AG04450 (cell line): ENCODE results near the gene BMP7. TPM values are rescaled to one million over a fixed set of nuclear protein-coding genes. Genes with fewer than 3 reads are reported as not detected.
"Not testable (repeated sequence)": the region's sequence is repeated elsewhere in the genome, so short reads cannot be mapped to it uniquely, and the experiment has no call there.

Source experiments
- CTCF ChIA-PET: fragments of 300-600, 350-600 bp; formaldehyde crosslinking; extraction: SDS; loops from one replicate; lab custom pipeline; 2022; ENCODE audit warnings: antibody characterized with exemption, inconsistent platforms; lab: Charles Lee
- POLR2A ChIA-PET: fragments of 350-600 bp; formaldehyde crosslinking; extraction: SDS; loops from one replicate; lab custom pipeline; 2021; ENCODE audit warnings: antibody characterized with exemption, inconsistent platforms; lab: Yijun Ruan, JAX
- DNase-seq: peaks from one replicate; pipeline ENCODE4 v3.0.0-alpha.2; 2011; ENCODE audit warnings: low read depth, low spot score
- H3K27ac ChIP-seq: one replicate; pipeline ENCODE4 v1.5.1; 2012; ENCODE audit warnings: low read depth, low read length, control low read depth
- H3K27me3 ChIP-seq: one replicate; pipeline ENCODE4 v1.6.0; 2012; ENCODE audit warnings: low read length; ENCODE audit not compliant: control insufficient read depth, insufficient read depth
- H3K4me3 ChIP-seq: 2 replicates; pipeline ENCODE4 v1.5.1; 2011; ENCODE audit warnings: mild to moderate bottlenecking, low read depth, low read length, control low read depth
- H3K9me3 ChIP-seq: 2 replicates; pipeline ENCODE4 v1.5.1; 2012; ENCODE audit warnings: low read length; ENCODE audit not compliant: control insufficient read depth, insufficient read depth
- CTCF ChIP-seq: IDR thresholded peaks from 2 replicates; pipeline ENCODE4 v1.5.1; 2011; ENCODE audit warnings: low read depth, low read length, control low read depth, inconsistent platforms
- polyA plus RNA-seq: library from polyadenylated mRNA; depleted of rRNA; stranded (reverse); fragments of >200 nt; gene quantifications from 2 replicates; pipeline ENCODE4 v1.2.3, GENCODE V29; 2011

BMP7 gene
- polyA plus RNA-seq, 1 experiment, result not detected

GRCh38 chr20:57243480-57244220 lies 22.8 kb downstream of the BMP7 start:
- DNase-seq, result no peak
- no peak for TF ChIP-seq CTCF
- Histone ChIP-seq H3K4me3 (no peak overlapping the region), H3K27ac (no peak overlapping the region), H3K9me3 (no peaks in the 10 kb centered on the region; the same call in 1 of the 2 replicates), H3K27me3 (no peaks in the 10 kb centered on the region)
- POLR2A ChIA-PET, result no interaction called here
- CTCF ChIA-PET, result no interaction called here

GRCh38 chr20:57242414-57242813 lies 24.0 kb downstream of the BMP7 start:
- CTCF ChIA-PET, result no interaction called here
- Histone ChIP-seq H3K4me3 (no peak overlapping the region), H3K27me3 (no peaks in the 10 kb centered on the region), H3K27ac (no peak overlapping the region), H3K9me3 (no peaks in the 10 kb centered on the region; the same call in 1 of the 2 replicates)
- POLR2A ChIA-PET, result no interaction called here
- no peak for DNase-seq
- no peak for TF ChIP-seq CTCF

DNA sequence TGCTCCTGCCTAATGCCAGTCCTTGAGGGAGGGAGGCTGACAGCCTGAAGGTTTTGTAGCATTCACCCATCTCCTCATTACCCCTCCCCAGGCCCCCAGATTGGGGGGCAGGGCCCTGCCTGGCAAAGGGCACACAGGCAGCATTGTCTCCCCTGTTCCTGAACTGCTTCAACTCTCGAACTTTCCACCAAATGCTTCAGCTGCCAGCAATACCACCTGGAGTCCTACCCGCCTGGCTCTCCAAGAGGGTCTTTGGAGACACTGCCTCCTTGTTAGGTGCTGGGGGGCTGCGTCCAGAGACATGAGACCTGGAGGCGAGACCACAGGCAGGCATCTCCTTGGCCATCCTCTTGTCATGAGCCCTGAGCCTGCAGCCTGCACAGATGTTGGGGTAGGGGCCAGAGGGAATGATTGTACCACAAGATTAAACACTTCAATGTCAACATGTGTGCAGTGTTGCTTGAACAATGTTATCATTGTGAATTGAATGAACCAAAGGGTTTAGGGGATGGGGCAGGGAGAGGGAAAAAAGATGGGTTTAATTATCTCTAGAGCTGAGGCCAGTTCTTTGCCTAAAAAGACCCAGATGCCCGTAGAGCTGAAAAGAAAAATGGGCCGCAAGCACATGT lies 25.0 kb downstream of the BMP7 start:
- no peak for DNase-seq
- Histone ChIP-seq H3K27ac (no peak overlapping the region), H3K9me3 (no peaks in the 10 kb centered on the region; the same call in 1 of the 2 replicates), H3K4me3 (no peak overlapping the region), H3K27me3 (peaks cover 2% of the 10 kb centered on the region)
- POLR2A ChIA-PET, result no interaction called here
- TF ChIP-seq CTCF, result no peak
- CTCF ChIA-PET, result no interaction called here

GRCh38 chr20:57240581-57241362 lies 25.7 kb downstream of the BMP7 start:
- Histone ChIP-seq H3K9me3 (no peaks in the 10 kb centered on the region; the same call in 1 of the 2 replicates), H3K27ac (no peak overlapping the region), H3K27me3 (peaks cover 2% of the 10 kb centered on the region), H3K4me3 (no peak overlapping the region)
- TF ChIP-seq CTCF, result no peak
- no peak for DNase-seq
- CTCF ChIA-PET, result no interaction called here
- POLR2A ChIA-PET, result no interaction called here

DNA sequence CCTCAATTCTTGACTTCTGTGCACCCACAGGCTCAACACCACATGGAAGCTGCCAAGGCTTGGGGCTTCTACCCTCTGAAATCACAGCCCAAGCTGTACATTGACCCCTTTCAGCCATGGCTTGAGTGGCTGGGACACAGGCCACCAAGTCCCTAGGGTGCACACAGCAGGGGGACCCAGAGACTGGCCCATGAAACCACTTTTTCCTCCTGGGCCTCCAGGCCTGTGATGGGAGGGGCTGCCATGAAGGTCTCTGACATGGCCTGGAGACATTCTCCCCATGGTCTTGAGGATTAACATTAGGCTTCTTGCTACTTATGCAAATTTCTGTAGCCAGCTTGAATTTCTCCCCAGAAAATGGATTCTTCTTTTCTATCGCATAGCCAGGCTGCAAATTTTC lies 26.7 kb downstream of the BMP7 start:
- H3K9me3 ChIP-seq, CTCF ChIA-PET, DNase-seq, POLR2A ChIA-PET, H3K27ac ChIP-seq, H3K4me3 ChIP-seq, H3K27me3 ChIP-seq: not testable (repeated sequence)

- DNase-seq, POLR2A ChIA-PET, H3K4me3 ChIP-seq, H3K27ac ChIP-seq, CTCF ChIA-PET, H3K9me3 ChIP-seq, H3K27me3 ChIP-seq: not testable (repeated sequence)
Observed at GRCh38 chr20:57239324-57239723, 27.1 kb downstream of the BMP7 start.
